GM12873 (cell line): ENCODE data around the gene CABYR.

Experiments used
- TF ChIP-seq, protein P1 (sequence below): IDR thresholded peaks from 2 replicates; pipeline ENCODE4 v1.5.1; 2012; ENCODE audit warnings: low read depth, mild to moderate bottlenecking, moderate library complexity, low read length, control low read depth; ENCODE audit not compliant: insufficient read depth; ENCODE audit errors: missing control alignments

CABYR gene

DNA sequence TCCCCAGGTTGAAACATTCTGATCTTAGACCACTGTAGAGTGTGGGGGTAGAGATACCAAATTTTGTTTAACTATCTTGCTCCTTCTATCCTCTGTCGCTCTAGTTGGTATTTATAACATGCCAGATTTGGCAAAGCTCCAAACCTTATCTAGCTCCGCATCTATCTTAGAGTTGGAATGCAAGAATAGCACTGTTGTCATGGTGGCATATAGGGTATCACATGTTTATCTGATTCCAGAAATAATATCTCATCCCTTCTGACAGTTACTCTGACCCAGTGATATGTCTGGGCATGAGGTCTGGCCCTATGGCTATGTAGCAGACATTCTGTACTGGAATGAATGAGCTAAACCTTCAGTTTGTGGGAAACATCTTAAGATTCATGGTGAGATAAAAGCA lies 51.7 kb downstream of the CABYR start:
- TF ChIP-seq, protein P1, sequence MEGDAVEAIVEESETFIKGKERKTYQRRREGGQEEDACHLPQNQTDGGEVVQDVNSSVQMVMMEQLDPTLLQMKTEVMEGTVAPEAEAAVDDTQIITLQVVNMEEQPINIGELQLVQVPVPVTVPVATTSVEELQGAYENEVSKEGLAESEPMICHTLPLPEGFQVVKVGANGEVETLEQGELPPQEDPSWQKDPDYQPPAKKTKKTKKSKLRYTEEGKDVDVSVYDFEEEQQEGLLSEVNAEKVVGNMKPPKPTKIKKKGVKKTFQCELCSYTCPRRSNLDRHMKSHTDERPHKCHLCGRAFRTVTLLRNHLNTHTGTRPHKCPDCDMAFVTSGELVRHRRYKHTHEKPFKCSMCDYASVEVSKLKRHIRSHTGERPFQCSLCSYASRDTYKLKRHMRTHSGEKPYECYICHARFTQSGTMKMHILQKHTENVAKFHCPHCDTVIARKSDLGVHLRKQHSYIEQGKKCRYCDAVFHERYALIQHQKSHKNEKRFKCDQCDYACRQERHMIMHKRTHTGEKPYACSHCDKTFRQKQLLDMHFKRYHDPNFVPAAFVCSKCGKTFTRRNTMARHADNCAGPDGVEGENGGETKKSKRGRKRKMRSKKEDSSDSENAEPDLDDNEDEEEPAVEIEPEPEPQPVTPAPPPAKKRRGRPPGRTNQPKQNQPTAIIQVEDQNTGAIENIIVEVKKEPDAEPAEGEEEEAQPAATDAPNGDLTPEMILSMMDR = no peak

DNA sequence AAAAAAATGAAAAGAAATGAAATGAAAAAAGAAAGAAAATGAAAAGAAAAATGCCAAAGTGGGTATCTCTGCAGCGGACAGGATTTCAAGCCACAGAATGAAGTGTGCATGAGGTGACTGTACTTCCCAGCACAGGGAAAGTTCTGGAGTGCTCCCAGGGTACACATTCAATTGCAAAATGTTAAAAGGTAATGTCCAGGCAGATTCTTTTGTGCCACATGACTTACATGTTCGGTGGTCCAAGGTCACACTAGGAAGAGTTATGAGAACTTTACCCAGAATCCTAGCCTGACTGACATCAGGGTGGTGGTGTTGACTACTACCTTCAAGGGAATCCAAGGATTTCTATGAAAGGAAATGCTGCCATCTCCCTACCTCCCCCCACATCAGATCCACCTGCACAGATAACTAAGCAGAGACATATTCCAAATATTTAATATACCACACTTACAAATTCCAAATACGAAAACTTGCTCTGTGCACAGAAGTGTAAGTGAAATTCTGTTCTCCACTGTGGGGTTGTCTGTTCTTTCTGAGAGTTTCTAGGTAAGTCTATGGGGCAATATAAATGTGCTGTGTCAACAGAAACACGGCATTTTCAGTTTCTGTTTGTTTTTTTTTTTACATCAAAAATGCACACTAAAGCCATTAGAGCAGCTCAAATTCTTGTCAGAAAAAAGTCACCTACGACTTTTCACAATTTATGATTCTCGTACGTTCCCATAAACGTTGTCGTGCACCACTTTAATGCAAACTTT lies 56.6 kb downstream of the CABYR start:
- TF ChIP-seq, protein P1 = no peak

DNA sequence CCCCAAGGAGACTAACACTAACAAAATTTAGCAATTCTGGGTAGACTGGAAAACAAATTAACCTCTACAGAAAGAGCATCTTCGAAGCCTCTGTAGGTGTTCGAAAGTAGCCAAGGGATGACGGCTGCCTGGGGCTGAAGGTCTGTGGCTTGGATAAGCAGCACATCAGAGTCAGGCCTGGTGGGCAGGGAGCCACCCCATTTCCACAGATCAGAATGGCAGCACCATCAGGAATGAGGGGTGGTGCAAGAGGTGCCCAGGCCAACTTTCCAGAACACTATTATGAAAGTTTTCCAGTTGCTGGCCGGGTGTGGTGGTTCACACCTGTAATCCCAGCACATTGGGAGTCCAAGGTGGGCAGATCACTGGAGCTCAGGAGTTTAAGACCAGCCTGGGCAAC lies 57.9 kb downstream of the CABYR start:
- TF ChIP-seq, protein P1 = no peak

DNA sequence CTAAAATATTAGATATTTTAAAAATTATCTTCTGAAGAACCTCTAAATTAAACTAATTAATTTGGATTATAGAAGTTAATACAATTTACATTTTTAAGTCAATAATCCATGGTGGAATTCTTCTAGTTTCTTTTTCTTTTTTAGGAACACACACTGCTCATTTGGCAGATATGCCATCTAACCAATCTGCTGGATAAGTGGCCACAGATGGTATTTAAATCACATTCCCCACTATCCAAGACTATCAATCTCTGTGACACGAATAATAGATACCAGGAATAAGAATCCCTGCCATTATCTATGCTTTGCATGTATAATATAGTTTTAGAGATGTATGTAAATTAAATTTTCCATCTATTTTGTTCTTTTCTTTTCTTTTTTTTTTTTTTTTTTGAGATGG lies 58.5 kb downstream of the CABYR start:
- TF ChIP-seq, protein P1 = no peak

DNA sequence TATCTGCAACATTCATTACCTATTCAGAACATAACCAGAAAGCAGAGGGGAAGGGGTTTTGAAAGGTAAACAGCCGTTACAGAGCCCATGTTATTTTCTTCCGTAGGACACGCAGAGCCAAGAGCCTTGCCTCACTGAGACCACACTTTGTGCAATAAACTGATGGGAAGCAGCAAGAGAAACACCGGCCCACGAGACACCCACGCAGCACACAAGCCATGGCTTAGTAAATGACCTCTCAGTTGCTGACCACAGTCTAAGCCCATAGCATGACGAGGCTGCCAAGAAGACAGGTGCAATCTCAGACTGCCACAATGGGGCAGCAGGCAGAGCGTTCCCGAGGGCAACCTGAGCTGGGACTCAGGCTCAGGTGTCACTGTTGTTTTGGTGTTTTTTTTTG lies 59.6 kb downstream of the CABYR start:
- TF ChIP-seq, protein P1 = no peak

DNA sequence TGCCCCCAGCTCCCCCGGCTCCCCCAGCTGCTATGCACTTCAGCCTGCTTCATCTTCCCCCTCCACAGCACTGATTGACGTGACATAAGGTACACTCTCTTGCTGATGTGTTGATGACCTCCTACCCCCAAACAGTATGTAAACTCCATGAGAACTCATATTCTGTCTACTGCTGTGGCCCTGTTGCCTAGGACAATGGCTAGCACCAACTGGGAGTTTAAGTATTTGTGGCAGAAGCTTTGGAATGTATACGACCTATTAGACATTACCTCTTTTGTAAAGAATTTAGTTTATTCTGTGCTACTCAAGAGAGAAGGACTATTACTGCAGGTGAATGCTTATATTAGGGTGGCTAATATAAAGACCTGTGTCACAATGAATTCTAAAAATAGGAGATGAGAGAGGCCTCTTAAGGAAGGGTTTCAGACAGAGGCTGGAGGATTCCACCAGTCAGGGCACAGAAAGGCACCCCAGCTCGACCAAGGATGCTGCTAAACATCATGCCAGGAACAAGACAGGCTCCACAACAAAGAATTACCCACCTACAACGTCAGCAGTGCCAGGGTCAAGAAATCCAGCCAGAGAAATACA lies 60.6 kb downstream of the CABYR start:
- TF ChIP-seq, protein P1 = no peak

DNA sequence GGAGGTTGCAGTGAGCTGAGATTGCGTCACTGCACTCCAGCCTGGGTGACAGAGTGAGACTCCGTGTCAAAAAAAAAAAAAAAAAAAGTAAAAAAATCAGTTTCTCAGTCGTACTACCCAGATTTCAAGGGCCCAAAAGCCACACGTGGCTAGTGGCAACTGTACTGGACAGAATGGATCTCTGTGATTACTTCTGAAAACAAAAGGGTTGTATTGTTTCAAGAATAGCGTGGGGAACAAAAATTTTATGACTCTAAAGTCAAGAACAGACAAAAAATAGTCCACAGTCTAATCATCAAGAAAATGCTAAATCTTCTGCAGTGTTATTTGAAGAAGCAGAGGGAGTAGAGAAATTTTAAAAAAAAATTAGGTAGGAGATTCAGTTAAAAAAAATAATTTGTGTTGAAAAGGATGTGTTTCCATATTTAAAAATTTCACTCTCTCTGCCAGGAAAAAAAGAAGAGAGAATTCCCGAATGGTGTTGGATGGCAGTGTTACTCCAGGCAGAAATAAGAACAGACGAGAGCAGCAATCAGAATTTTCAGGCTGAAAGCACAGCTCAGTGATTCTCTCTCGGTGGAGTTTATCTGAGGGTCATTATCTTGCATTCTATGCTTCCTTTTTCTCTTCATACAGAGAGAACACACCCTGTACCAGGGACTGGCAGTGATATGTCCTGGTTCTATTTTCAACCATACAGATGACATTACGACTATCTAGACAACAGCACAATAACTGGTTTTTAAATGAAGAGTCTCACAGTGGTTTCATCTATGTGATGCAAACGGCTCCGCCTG lies 61.8 kb downstream of the CABYR start:
- TF ChIP-seq, protein P1 = no peak
